ENCODE results near the gene CD207. TPM values are rescaled to one million over a fixed set of nuclear protein-coding genes. Genes with fewer than 3 reads are reported as not detected.

The CD207 gene
- polyA plus RNA-seq, 1 donor from 2014 or later: not detected

DNA sequence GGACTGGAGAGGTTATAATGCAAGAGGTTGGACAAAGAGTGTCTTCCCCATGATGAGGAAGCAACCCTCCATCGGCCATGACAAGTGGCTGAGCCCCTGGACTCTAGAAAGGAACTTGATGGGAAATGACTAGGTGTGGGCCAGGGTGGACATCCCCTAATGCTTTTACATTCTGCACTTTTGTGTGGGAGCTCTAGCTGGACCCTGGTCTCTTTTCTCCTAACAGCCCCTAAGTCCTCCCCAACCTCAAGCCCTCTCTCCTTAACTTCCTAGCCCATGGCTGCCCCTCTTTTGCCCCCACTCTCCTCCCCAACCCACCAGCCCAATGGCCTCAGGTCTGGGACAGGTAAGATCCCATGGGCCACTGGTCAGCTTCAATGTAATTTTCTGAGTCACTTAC lies 2.4 kb downstream of the CD207 start:
- H3K36me3 ChIP-seq (ENCODE audit: insufficient read depth, low read length): no peaks in the 10 kb centered on the region
- H2AFZ ChIP-seq (ENCODE audit: low read depth, low read length): no peak overlapping the region
- H3K4me3 ChIP-seq (ENCODE audit: low read length): no peak overlapping the region
- no peaks in the 10 kb centered on the region for H4K20me1 ChIP-seq (ENCODE audit: insufficient read depth)
- H3K9ac ChIP-seq (ENCODE audit: low read length): no peak overlapping the region
- H3K27me3 ChIP-seq (ENCODE audit: insufficient read depth, low read depth, low read length): no peaks in the 10 kb centered on the region
- no peak overlapping the region for H3K27ac ChIP-seq (ENCODE audit: low read length)
- no peak for TF ChIP-seq POLR2AphosphoS5 (IDR thresholded peaks at IDR 0.05)
- no peak for TF ChIP-seq TAF1 (IDR thresholded peaks at IDR 0.05; ENCODE audit: low read depth)
- no peak for TF ChIP-seq EP300 (conservative IDR thresholded peaks at IDR 0.05; ENCODE audit: poor library complexity, severe bottlenecking)
- no peak for TF ChIP-seq RAD21 (conservative IDR thresholded peaks at IDR 0.05)
- TF ChIP-seq, protein P1, sequence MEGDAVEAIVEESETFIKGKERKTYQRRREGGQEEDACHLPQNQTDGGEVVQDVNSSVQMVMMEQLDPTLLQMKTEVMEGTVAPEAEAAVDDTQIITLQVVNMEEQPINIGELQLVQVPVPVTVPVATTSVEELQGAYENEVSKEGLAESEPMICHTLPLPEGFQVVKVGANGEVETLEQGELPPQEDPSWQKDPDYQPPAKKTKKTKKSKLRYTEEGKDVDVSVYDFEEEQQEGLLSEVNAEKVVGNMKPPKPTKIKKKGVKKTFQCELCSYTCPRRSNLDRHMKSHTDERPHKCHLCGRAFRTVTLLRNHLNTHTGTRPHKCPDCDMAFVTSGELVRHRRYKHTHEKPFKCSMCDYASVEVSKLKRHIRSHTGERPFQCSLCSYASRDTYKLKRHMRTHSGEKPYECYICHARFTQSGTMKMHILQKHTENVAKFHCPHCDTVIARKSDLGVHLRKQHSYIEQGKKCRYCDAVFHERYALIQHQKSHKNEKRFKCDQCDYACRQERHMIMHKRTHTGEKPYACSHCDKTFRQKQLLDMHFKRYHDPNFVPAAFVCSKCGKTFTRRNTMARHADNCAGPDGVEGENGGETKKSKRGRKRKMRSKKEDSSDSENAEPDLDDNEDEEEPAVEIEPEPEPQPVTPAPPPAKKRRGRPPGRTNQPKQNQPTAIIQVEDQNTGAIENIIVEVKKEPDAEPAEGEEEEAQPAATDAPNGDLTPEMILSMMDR (IDR thresholded peaks at IDR 0.05; ENCODE audit: poor library complexity, severe bottlenecking): no peak
- TF ChIP-seq MXI1 (conservative IDR thresholded peaks at IDR 0.05; ENCODE audit: poor library complexity, severe bottlenecking): no peak
- no peak for TF ChIP-seq SMC3 (conservative IDR thresholded peaks at IDR 0.05; ENCODE audit: poor library complexity)
- TF ChIP-seq, protein P2, sequence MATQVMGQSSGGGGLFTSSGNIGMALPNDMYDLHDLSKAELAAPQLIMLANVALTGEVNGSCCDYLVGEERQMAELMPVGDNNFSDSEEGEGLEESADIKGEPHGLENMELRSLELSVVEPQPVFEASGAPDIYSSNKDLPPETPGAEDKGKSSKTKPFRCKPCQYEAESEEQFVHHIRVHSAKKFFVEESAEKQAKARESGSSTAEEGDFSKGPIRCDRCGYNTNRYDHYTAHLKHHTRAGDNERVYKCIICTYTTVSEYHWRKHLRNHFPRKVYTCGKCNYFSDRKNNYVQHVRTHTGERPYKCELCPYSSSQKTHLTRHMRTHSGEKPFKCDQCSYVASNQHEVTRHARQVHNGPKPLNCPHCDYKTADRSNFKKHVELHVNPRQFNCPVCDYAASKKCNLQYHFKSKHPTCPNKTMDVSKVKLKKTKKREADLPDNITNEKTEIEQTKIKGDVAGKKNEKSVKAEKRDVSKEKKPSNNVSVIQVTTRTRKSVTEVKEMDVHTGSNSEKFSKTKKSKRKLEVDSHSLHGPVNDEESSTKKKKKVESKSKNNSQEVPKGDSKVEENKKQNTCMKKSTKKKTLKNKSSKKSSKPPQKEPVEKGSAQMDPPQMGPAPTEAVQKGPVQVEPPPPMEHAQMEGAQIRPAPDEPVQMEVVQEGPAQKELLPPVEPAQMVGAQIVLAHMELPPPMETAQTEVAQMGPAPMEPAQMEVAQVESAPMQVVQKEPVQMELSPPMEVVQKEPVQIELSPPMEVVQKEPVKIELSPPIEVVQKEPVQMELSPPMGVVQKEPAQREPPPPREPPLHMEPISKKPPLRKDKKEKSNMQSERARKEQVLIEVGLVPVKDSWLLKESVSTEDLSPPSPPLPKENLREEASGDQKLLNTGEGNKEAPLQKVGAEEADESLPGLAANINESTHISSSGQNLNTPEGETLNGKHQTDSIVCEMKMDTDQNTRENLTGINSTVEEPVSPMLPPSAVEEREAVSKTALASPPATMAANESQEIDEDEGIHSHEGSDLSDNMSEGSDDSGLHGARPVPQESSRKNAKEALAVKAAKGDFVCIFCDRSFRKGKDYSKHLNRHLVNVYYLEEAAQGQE (IDR thresholded peaks at IDR 0.05; ENCODE audit: borderline replicate concordance): no peak
- no peak for TF ChIP-seq EZH2 (IDR thresholded peaks at IDR 0.05; ENCODE audit: borderline replicate concordance, insufficient read depth, low read length, poor library complexity, severe bottlenecking)
- H3F3A ChIP-seq (ENCODE audit: insufficient read depth, low read length, poor library complexity, severe bottlenecking): no peaks in the 10 kb centered on the region
- no peaks in the 10 kb centered on the region for H3K79me2 ChIP-seq (replicated peaks; ENCODE audit: insufficient read depth, low read length)
- no peaks in the 10 kb centered on the region for H3K9me3 ChIP-seq (ENCODE audit: low read length)
- no peaks in the 10 kb centered on the region for H3K9me2 ChIP-seq (ENCODE audit: insufficient read depth, low read length)
- no peak overlapping the region for H3K4me2 ChIP-seq (ENCODE audit: low read length)

- TF ChIP-seq SMC3 (conservative IDR thresholded peaks at IDR 0.05; ENCODE audit: poor library complexity): no peak
- TF ChIP-seq, protein P1 (IDR thresholded peaks at IDR 0.05; ENCODE audit: poor library complexity, severe bottlenecking): no peak
- TF ChIP-seq EP300 (conservative IDR thresholded peaks at IDR 0.05; ENCODE audit: poor library complexity, severe bottlenecking): no peak
- TF ChIP-seq POLR2AphosphoS5 (IDR thresholded peaks at IDR 0.05): no peak
- no peak for TF ChIP-seq RAD21 (conservative IDR thresholded peaks at IDR 0.05)
- no peak for TF ChIP-seq TAF1 (IDR thresholded peaks at IDR 0.05; ENCODE audit: low read depth)
- TF ChIP-seq, protein P2 (IDR thresholded peaks at IDR 0.05; ENCODE audit: borderline replicate concordance): no peak
- no peak for TF ChIP-seq MXI1 (conservative IDR thresholded peaks at IDR 0.05; ENCODE audit: poor library complexity, severe bottlenecking)
- no peak for TF ChIP-seq EZH2 (IDR thresholded peaks at IDR 0.05; ENCODE audit: borderline replicate concordance, insufficient read depth, low read length, poor library complexity, severe bottlenecking)
- no peak overlapping the region for H3K9ac ChIP-seq (ENCODE audit: low read length)
- H3K4me2 ChIP-seq (ENCODE audit: low read length): no peak overlapping the region
- H3K4me3 ChIP-seq (ENCODE audit: low read length): no peak overlapping the region
- no peaks in the 10 kb centered on the region for H3K9me3 ChIP-seq (ENCODE audit: low read length)
- H4K20me1 ChIP-seq (ENCODE audit: insufficient read depth): no peaks in the 10 kb centered on the region
- H3K9me2 ChIP-seq (ENCODE audit: insufficient read depth, low read length): no peaks in the 10 kb centered on the region
- H3K79me2 ChIP-seq (replicated peaks; ENCODE audit: insufficient read depth, low read length): no peaks in the 10 kb centered on the region
- H3F3A ChIP-seq (ENCODE audit: insufficient read depth, low read length, poor library complexity, severe bottlenecking): no peaks in the 10 kb centered on the region
- H3K27me3 ChIP-seq (ENCODE audit: insufficient read depth, low read depth, low read length): no peaks in the 10 kb centered on the region
- H3K36me3 ChIP-seq (ENCODE audit: insufficient read depth, low read length): no peaks in the 10 kb centered on the region
- H3K27ac ChIP-seq (ENCODE audit: low read length): no peak overlapping the region
- no peak overlapping the region for H2AFZ ChIP-seq (ENCODE audit: low read depth, low read length)
These were observed 3.2 kb downstream of the CD207 start for GRCh38 chr2:70832386-70832785.

Measured in neural cell (in vitro differentiated cells).